ENCODE results near the gene TRIM3.

TRIM3 gene

GRCh38 chr11:6401464-6401863 lies 72.3 kb downstream of the TRIM3 start:
- no peak for DNase-seq (ENCODE audit: low spot score)

GRCh38 chr11:6400431-6401345 lies 73.1 kb downstream of the TRIM3 start:
- no peak for DNase-seq (ENCODE audit: low spot score)
